SK-N-SH (cell line): ENCODE results near the gene RAB11FIP5.

Experiments
- EP300 ChIP-seq, 2 experiments: IDR thresholded peaks; 2 replicates each; pipeline versions ENCODE4 v1.4.0 to v1.6.1; 2012; ENCODE audit warnings: borderline replicate concordance in 1 of 2, low read depth in 1 of 2, low read length in 1 of 2
- FOXJ3 ChIP-seq: sonication (generic); formaldehyde crosslinking; IDR thresholded peaks from 2 replicates; pipeline ENCODE4 v1.5.1; 2020; ENCODE audit warnings: mild to moderate bottlenecking, missing genetic modification reagents
- JUND ChIP-seq: IDR thresholded peaks from 2 replicates; pipeline ENCODE4 v1.4.0; 2012
- MXI1 ChIP-seq: IDR thresholded peaks from 2 replicates; pipeline ENCODE4 v1.6.1; 2012; ENCODE audit warnings: mild to moderate bottlenecking, low read depth, low read length, improper control_type of control experiment
- NFIC ChIP-seq: IDR thresholded peaks from 2 replicates; pipeline ENCODE4 v1.4.0; 2012; ENCODE audit warnings: borderline replicate concordance
- NRF1 ChIP-seq: IDR thresholded peaks from 2 replicates; pipeline ENCODE4 v1.6.1; 2012; ENCODE audit warnings: low read depth, mild to moderate bottlenecking, low read length
- POLR2AphosphoS5 ChIP-seq: IDR thresholded peaks from 2 replicates; pipeline ENCODE4 v1.6.1; 2012; ENCODE audit warnings: low read depth, low read length
- RFX5 ChIP-seq: IDR thresholded peaks from 2 replicates; pipeline ENCODE4 v1.6.1; 2012; ENCODE audit warnings: mild to moderate bottlenecking, improper control_type of control experiment, low read length
- YY1 ChIP-seq: IDR thresholded peaks from 2 replicates; pipeline ENCODE4 v1.4.0; 2012; ENCODE audit warnings: low read depth, mild to moderate bottlenecking
- TF ChIP-seq, protein P1 (sequence below): fragments of 200-600 bp; sonication (generic); IDR thresholded peaks from 2 replicates; pipeline ENCODE4 v1.6.1; 2017; ENCODE audit warnings: antibody characterized with exemption, mild to moderate bottlenecking, moderate library complexity
- TF ChIP-seq, protein P2 (sequence below): fragments of 150-350 bp; IDR thresholded peaks from 2 replicates; pipeline ENCODE4 v1.6.1; 2017; ENCODE audit warnings: antibody characterized with exemption, low read length, low read depth, borderline replicate concordance
- TF ChIP-seq, protein P3 (sequence below): IDR thresholded peaks from 2 replicates; pipeline ENCODE4 v1.6.1; 2012; ENCODE audit warnings: mild to moderate bottlenecking, low read depth, low read length, moderate library complexity
- TF ChIP-seq, protein P4 (sequence below): IDR thresholded peaks from 2 replicates; pipeline ENCODE4 v1.4.0; 2012; ENCODE audit warnings: low read depth

DNA sequence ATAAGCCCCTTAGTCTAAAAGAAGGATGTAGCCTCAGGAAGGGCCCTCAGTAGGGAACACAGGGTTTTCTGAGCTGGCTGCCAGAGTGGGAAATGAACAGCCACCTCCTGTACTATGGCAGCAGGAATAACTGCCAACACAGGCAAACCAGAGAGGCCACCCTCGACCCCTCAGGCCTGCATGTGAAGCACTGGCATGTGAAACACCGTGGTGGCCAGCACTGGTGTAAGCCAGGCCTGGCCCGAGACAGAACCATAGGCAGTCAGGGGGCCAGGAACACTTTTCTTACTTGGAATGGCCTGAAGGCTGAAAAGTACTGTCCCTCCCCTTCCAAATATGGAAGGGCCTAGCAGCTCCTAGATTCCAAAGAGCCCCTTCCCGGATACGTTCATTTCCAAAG lies 69.5 kb downstream of the RAB11FIP5 start:
- TF ChIP-seq NFIC (no peak), MXI1 (no peak), EP300 (IDR thresholded peaks at IDR 0.05; ENCODE audit: borderline replicate concordance in 1 of 2, low read depth in 1 of 2, low read length in 1 of 2) (no peak), POLR2AphosphoS5 (no peak), FOXJ3 (CRISPR knock-in tag) (no peak), YY1 (no peak), RFX5 (no peak), NRF1 (no peak), JUND (no peak)
- TF ChIP-seq, protein P1, sequence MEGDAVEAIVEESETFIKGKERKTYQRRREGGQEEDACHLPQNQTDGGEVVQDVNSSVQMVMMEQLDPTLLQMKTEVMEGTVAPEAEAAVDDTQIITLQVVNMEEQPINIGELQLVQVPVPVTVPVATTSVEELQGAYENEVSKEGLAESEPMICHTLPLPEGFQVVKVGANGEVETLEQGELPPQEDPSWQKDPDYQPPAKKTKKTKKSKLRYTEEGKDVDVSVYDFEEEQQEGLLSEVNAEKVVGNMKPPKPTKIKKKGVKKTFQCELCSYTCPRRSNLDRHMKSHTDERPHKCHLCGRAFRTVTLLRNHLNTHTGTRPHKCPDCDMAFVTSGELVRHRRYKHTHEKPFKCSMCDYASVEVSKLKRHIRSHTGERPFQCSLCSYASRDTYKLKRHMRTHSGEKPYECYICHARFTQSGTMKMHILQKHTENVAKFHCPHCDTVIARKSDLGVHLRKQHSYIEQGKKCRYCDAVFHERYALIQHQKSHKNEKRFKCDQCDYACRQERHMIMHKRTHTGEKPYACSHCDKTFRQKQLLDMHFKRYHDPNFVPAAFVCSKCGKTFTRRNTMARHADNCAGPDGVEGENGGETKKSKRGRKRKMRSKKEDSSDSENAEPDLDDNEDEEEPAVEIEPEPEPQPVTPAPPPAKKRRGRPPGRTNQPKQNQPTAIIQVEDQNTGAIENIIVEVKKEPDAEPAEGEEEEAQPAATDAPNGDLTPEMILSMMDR, result no peak
- TF ChIP-seq, protein P2, sequence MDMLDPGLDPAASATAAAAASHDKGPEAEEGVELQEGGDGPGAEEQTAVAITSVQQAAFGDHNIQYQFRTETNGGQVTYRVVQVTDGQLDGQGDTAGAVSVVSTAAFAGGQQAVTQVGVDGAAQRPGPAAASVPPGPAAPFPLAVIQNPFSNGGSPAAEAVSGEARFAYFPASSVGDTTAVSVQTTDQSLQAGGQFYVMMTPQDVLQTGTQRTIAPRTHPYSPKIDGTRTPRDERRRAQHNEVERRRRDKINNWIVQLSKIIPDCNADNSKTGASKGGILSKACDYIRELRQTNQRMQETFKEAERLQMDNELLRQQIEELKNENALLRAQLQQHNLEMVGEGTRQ, result no peak
- TF ChIP-seq, protein P3, sequence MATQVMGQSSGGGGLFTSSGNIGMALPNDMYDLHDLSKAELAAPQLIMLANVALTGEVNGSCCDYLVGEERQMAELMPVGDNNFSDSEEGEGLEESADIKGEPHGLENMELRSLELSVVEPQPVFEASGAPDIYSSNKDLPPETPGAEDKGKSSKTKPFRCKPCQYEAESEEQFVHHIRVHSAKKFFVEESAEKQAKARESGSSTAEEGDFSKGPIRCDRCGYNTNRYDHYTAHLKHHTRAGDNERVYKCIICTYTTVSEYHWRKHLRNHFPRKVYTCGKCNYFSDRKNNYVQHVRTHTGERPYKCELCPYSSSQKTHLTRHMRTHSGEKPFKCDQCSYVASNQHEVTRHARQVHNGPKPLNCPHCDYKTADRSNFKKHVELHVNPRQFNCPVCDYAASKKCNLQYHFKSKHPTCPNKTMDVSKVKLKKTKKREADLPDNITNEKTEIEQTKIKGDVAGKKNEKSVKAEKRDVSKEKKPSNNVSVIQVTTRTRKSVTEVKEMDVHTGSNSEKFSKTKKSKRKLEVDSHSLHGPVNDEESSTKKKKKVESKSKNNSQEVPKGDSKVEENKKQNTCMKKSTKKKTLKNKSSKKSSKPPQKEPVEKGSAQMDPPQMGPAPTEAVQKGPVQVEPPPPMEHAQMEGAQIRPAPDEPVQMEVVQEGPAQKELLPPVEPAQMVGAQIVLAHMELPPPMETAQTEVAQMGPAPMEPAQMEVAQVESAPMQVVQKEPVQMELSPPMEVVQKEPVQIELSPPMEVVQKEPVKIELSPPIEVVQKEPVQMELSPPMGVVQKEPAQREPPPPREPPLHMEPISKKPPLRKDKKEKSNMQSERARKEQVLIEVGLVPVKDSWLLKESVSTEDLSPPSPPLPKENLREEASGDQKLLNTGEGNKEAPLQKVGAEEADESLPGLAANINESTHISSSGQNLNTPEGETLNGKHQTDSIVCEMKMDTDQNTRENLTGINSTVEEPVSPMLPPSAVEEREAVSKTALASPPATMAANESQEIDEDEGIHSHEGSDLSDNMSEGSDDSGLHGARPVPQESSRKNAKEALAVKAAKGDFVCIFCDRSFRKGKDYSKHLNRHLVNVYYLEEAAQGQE, result no peak
- TF ChIP-seq, protein P4, sequence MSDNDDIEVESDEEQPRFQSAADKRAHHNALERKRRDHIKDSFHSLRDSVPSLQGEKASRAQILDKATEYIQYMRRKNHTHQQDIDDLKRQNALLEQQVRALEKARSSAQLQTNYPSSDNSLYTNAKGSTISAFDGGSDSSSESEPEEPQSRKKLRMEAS, result no peak
